Measurements from ENCODE around the gene JARID2. TPM values are rescaled to one million over a fixed set of nuclear protein-coding genes. Genes with fewer than 3 reads are reported as not detected.
A peak's percentile ranks its signal among the peaks of the same experiment; 100 is the strongest.

The JARID2 gene
- total and polyA plus RNA-seq, 2 of the 8 experiments (the other 6 are each of a cell fraction or from before 2014, with no cell fraction given): 60.1 to 239 TPM

GRCh38 chr6:15399641-15400470 is 154.0 kb downstream of the JARID2 start:
- peak overlapping the region; percentile 30 to 67; a peak in 3 of 4 replicates for H3K4me2 ChIP-seq (ENCODE audit: insufficient read depth in 1 of 2, low read depth in 2 of 2, low read length in 2 of 2)
- WGBS, 2 experiments (ENCODE audit: extremely low coverage in 1 of 2, insufficient coverage in 1 of 2, insufficient read length in 1 of 2, insufficient replicate concordance in 2 of 2, low coverage in 1 of 2, low lambda C conversion rate in 2 of 2, missing lambda C conversion rate in 1 of 2): 62% methylated on average over 9 of the region's 9 CpGs; no CpG with 5 or more reads in 1 of the 2 experiments
- TF ChIP-seq CTBP2 (IDR thresholded peaks at IDR 0.05; ENCODE audit: borderline replicate concordance, insufficient read depth, insufficient read length, low read length) (no peak), PHF8 (conservative IDR thresholded peaks at IDR 0.05; ENCODE audit: low read depth, low read length) (no peak), KDM5A (IDR thresholded peaks at IDR 0.05; ENCODE audit: low read length) (no peak), CHD1 (IDR thresholded peaks at IDR 0.05; ENCODE audit: low read depth, low read length) (no peak), GABPA (IDR thresholded peaks at IDR 0.05; ENCODE audit: borderline replicate concordance, insufficient read depth, low read length) (no peak), USF2 (IDR thresholded peaks at IDR 0.05; ENCODE audit: low read length) (no peak), E2F6 (IDR thresholded peaks at IDR 0.05) (no peak), SP4 (IDR thresholded peaks at IDR 0.05; ENCODE audit: low read length) (no peak), TEAD4 (IDR thresholded peaks at IDR 0.05; ENCODE audit: low read depth, low read length) (no peak), SIRT6 (IDR thresholded peaks at IDR 0.05; ENCODE audit: low read length) (no peak)

More at GRCh38 chr6:15399641-15400470, 154.0 kb downstream of the JARID2 start:
- H2AFZ ChIP-seq (ENCODE audit: low read length): no peak overlapping the region
- H3K9me3 ChIP-seq (ENCODE audit: insufficient read depth in 2 of 2, low read depth in 1 of 2, low read length in 1 of 2): no peaks in the 10 kb centered on the region
- no peaks in the 10 kb centered on the region; a peak in 1 of 8 replicates for H3K36me3 ChIP-seq (ENCODE audit: control insufficient read depth in 2 of 4, insufficient read depth in 4 of 4, low read length in 3 of 4)
- H3K18ac ChIP-seq (ENCODE audit: extremely low read depth, low read length): no peak overlapping the region
- ChIA-PET CTCF (ENCODE audit: partially characterized antibody) (interaction anchor here (0.5 to 2.7 kb wide), 7 partner anchors 9 to 808 kb away, joined by 3 to 10 read pairs (median 3); no protein-coding TSS in a partner anchor), POLR2A (ENCODE audit: partially characterized antibody) (interaction anchor here (0.6 to 1.7 kb wide), 5 partner anchors 9 to 160 kb away, joined by 3 to 6 read pairs (median 4); no protein-coding TSS in a partner anchor)
- no peak overlapping the region for H2AK5ac ChIP-seq (ENCODE audit: low read depth, low read length)
- peak overlapping the region; percentile 69 for H3K4ac ChIP-seq (replicated peaks; ENCODE audit: insufficient read length, low read depth, low read length)
- H3K23me2 ChIP-seq (ENCODE audit: low read depth, low read length): no peaks in the 10 kb centered on the region
- peaks cover 64 to 100% of the 10 kb centered on the region in 2 experiments for H3K79me2 ChIP-seq (ENCODE audit: control insufficient read depth in 1 of 2, insufficient read depth in 2 of 2, low read length in 2 of 2)
- H3K56ac ChIP-seq (replicated peaks; ENCODE audit: insufficient read length, low read depth, low read length): no peak overlapping the region
- no peak overlapping the region for H4K5ac ChIP-seq (ENCODE audit: insufficient read length, low read depth, low read length)
- H2BK5ac ChIP-seq (ENCODE audit: low read depth, low read length): no peak overlapping the region
- H3K9ac ChIP-seq (replicated peaks in 1 of 4; ENCODE audit: extremely low read depth in 1 of 4, low read depth in 3 of 4, low read length in 3 of 4): no peak overlapping the region
- peaks cover 13% of the 10 kb centered on the region for H3K79me1 ChIP-seq (ENCODE audit: low read depth, low read length)
- no peak for FAIRE-seq
- H2BK120ac ChIP-seq (replicated peaks; ENCODE audit: low read depth, low read length): no peak overlapping the region
- no peak overlapping the region for H3K14ac ChIP-seq (ENCODE audit: insufficient read length)
- H4K8ac ChIP-seq (ENCODE audit: extremely low read depth, insufficient read depth, low read length): no peak overlapping the region
- no peak for DNase-seq (ENCODE audit: low read depth in 1 of 2, low spot score in 2 of 2)
- H3K4me1 ChIP-seq (replicated peaks in 1 of 4; ENCODE audit: control insufficient read depth in 3 of 4, insufficient read depth in 4 of 4, low read length in 3 of 4): peaks cover 18 to 48% (median 39%) of the 10 kb centered on the region in 4 experiments
- H2BK15ac ChIP-seq (ENCODE audit: low read length): no peak overlapping the region
- peaks cover 43 to 72% of the 10 kb centered on the region in 2 experiments for H4K20me1 ChIP-seq (replicated peaks in 1 of 2; ENCODE audit: control insufficient read depth in 1 of 2, insufficient read depth in 2 of 2, low read length in 2 of 2)
- H3K4me3 ChIP-seq (ENCODE audit: extremely low read depth in 1 of 4, insufficient read depth in 2 of 4, low read depth in 3 of 4, low read length in 4 of 4): peak overlapping the region in 1 of 4 experiments; percentile 37; a peak in 1 of 8 replicates
- H2BK20ac ChIP-seq (ENCODE audit: low read length): no peak overlapping the region
- no peak overlapping the region for H3K27ac ChIP-seq (ENCODE audit: low read depth, low read length)
- H4K91ac ChIP-seq (replicated peaks; ENCODE audit: insufficient read length, low read length): no peak overlapping the region
- H2BK12ac ChIP-seq (ENCODE audit: low read depth, low read length): no peak overlapping the region
- no peak overlapping the region for H3K23ac ChIP-seq (ENCODE audit: insufficient read length)
- no peaks in the 10 kb centered on the region for H3K27me3 ChIP-seq (replicated peaks in 1 of 4; ENCODE audit: control insufficient read depth in 3 of 4, extremely low read depth in 1 of 4, insufficient read depth in 3 of 4, low read length in 3 of 4)
